Suprapubic skin (tissue), 3 donors: ENCODE data around the gene SLC2A10.

Experiments
- POLR2A ChIP-seq, 2 donors: fragments of 450-650 bp; IDR thresholded peaks; one replicate each; pipeline ENCODE4 v1.6.1; 2017; ENCODE audit warnings: antibody characterized with exemption in 2 of 2, mild to moderate bottlenecking in 2 of 2, moderate library complexity in 2 of 2
- TF ChIP-seq, protein P1 (sequence below), 2 donors: fragments of 200-600 bp in 1 of 2; fragments of 450-650 bp in 1 of 2; sonication (generic) in 1 of 2; IDR thresholded peaks; one replicate each; pipeline ENCODE4 v1.5.1; 2016 to 2019; ENCODE audit warnings: antibody characterized with exemption in 2 of 2, mild to moderate bottlenecking in 1 of 2, moderate library complexity in 1 of 2

- TF ChIP-seq POLR2A (IDR thresholded peaks at IDR 0.05): no peak
- TF ChIP-seq, protein P1, sequence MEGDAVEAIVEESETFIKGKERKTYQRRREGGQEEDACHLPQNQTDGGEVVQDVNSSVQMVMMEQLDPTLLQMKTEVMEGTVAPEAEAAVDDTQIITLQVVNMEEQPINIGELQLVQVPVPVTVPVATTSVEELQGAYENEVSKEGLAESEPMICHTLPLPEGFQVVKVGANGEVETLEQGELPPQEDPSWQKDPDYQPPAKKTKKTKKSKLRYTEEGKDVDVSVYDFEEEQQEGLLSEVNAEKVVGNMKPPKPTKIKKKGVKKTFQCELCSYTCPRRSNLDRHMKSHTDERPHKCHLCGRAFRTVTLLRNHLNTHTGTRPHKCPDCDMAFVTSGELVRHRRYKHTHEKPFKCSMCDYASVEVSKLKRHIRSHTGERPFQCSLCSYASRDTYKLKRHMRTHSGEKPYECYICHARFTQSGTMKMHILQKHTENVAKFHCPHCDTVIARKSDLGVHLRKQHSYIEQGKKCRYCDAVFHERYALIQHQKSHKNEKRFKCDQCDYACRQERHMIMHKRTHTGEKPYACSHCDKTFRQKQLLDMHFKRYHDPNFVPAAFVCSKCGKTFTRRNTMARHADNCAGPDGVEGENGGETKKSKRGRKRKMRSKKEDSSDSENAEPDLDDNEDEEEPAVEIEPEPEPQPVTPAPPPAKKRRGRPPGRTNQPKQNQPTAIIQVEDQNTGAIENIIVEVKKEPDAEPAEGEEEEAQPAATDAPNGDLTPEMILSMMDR (IDR thresholded peaks at IDR 0.05): no peak
Measured at GRCh38 chr20:46701986-46702385, 7.5 kb upstream of the SLC2A10 start.
